Endothelial cell of umbilical vein (primary cell): ENCODE data around the gene GYPC. TPM values are rescaled to one million over a fixed set of nuclear protein-coding genes. Genes with fewer than 3 reads are reported as not detected.

Experiments used
- BruUV-seq: library from RNA; stranded (reverse); fragments of 400-500 nt; replicated peaks from 2 replicates; lab custom pipeline; 2021; lab: Mats Ljungman, UMichigan
- CTCF ChIA-PET: fragments of 300-600, 350-600 bp; sonication (Branson Sonifier 250); formaldehyde crosslinking; loops from one replicate; lab custom pipeline; 2021; ENCODE audit warnings: antibody characterized with exemption, inconsistent platforms; lab: Charles Lee
- POLR2A ChIA-PET: fragments of 300-600, 350-600 bp; sonication (Branson Sonifier 250); formaldehyde crosslinking; loops from one replicate; lab custom pipeline; 2021; ENCODE audit warnings: antibody characterized with exemption, inconsistent platforms; lab: Charles Lee
- DNase-seq: peaks from one replicate; pipeline ENCODE4 v3.0.0-alpha.2; 2011; ENCODE audit warnings: low read depth, low spot score
- FAIRE-seq: peaks from 2 replicates; lab custom pipeline; 2011; peaks lifted over from hg19 to GRCh38; lab: Jason Lieb, UNC
- H2AFZ ChIP-seq: 2 replicates; pipeline ENCODE4 v1.6.0; 2012; ENCODE audit warnings: low read depth, low read length, control low read depth, inconsistent platforms
- H3K27ac ChIP-seq: 2 replicates; pipeline ENCODE4 v1.5.1; 2011; ENCODE audit warnings: low read depth, mild to moderate bottlenecking, control low read depth, low read length, moderate library complexity; ENCODE audit not compliant: insufficient read depth
- H3K27me3 ChIP-seq, 2 experiments: 2 replicates each; pipeline versions ENCODE4 v1.6.0 to v1.6.1; 2011; ENCODE audit warnings: low read length in 2 of 2, mixed read lengths in 1 of 2; ENCODE audit not compliant: control insufficient read depth in 2 of 2, insufficient read depth in 2 of 2
- H3K36me3 ChIP-seq, 2 experiments: 2 replicates in 1 of 2; 3 replicates in 1 of 2; pipeline ENCODE4 v1.5.1; 2011; ENCODE audit warnings: low read length in 2 of 2, mild to moderate bottlenecking in 1 of 2, moderate library complexity in 1 of 2; ENCODE audit not compliant: control insufficient read depth in 2 of 2, insufficient read depth in 2 of 2; ENCODE audit errors: extremely low read depth in 1 of 2
- H3K4me1 ChIP-seq: 3 replicates; pipeline ENCODE4 v1.5.1; 2011; ENCODE audit warnings: mild to moderate bottlenecking, low read length; ENCODE audit not compliant: control insufficient read depth, insufficient read depth; ENCODE audit errors: extremely low read depth
- H3K4me2 ChIP-seq: 2 replicates; pipeline ENCODE4 v1.6.1; 2011; ENCODE audit warnings: low read length, control low read depth, mixed read lengths; ENCODE audit not compliant: insufficient read depth
- H3K4me3 ChIP-seq, 3 experiments: fragments of 200-600 bp in 1 of 3; sonication (generic), shearing (Covaris generic) in 1 of 3; replicated peaks in 1 of 3; 2 replicates each; pipeline ENCODE4 v1.5.1; 2011 to 2016; ENCODE audit warnings: control low read depth in 3 of 3, low read length in 3 of 3, mild to moderate bottlenecking in 2 of 3, inconsistent platforms in 1 of 3, low read depth in 1 of 3, moderate library complexity in 1 of 3; ENCODE audit not compliant: insufficient read depth in 1 of 3
- H3K79me2 ChIP-seq: 2 replicates; pipeline ENCODE4 v1.6.0; 2012; ENCODE audit warnings: low read length, inconsistent platforms; ENCODE audit not compliant: control insufficient read depth, insufficient read depth
- H3K9ac ChIP-seq: replicated peaks from 2 replicates; pipeline ENCODE3; 2011; ENCODE audit warnings: low read length, control low read depth; ENCODE audit not compliant: insufficient read depth; ENCODE audit errors: extremely low read depth
- H3K9me1 ChIP-seq: replicated peaks from 3 replicates; pipeline ENCODE4 v1.6.0; 2011; ENCODE audit warnings: mild to moderate bottlenecking, low read length; ENCODE audit not compliant: control insufficient read depth, insufficient read depth; ENCODE audit errors: extremely low read depth
- H3K9me3 ChIP-seq: replicated peaks from 2 replicates; pipeline ENCODE4 v1.5.1; 2012; ENCODE audit warnings: low read length, inconsistent platforms; ENCODE audit not compliant: control insufficient read depth, insufficient read depth
- H4K20me1 ChIP-seq: replicated peaks from 2 replicates; pipeline ENCODE3; 2011; ENCODE audit warnings: mild to moderate bottlenecking, low read length; ENCODE audit not compliant: control insufficient read depth, insufficient read depth; ENCODE audit errors: extremely low read depth
- CTCF ChIP-seq, 2 donors: IDR thresholded peaks; 1 replicate in 1 of 2; 2 replicates in 1 of 2; pipeline ENCODE4 v1.5.1; 2011; ENCODE audit warnings: low read length in 2 of 2, mild to moderate bottlenecking in 2 of 2, moderate library complexity in 2 of 2, control low read depth in 1 of 2, inconsistent platforms in 1 of 2, low read depth in 1 of 2; ENCODE audit not compliant: insufficient read depth in 1 of 2; ENCODE audit errors: extremely low read depth in 1 of 2
- EZH2 ChIP-seq: IDR thresholded peaks from 2 replicates; pipeline ENCODE4 v1.6.1; 2012; ENCODE audit warnings: borderline replicate concordance, low read depth, mild to moderate bottlenecking, moderate library complexity, low read length, inconsistent platforms; ENCODE audit not compliant: severe bottlenecking
- FOS ChIP-seq: IDR thresholded peaks from 2 replicates; pipeline ENCODE4 v1.6.1; 2011; ENCODE audit warnings: mild to moderate bottlenecking, low read length, moderate library complexity, borderline replicate concordance; ENCODE audit not compliant: insufficient read depth
- GATA2 ChIP-seq: IDR thresholded peaks from 2 replicates; pipeline ENCODE4 v1.7.0; 2011; ENCODE audit warnings: low read depth, mild to moderate bottlenecking, moderate library complexity, mixed read lengths, low read length; ENCODE audit not compliant: insufficient read length, insufficient read depth
- JUN ChIP-seq: IDR thresholded peaks from 2 replicates; pipeline ENCODE4 v1.6.1; 2011; ENCODE audit warnings: borderline replicate concordance, low read depth; ENCODE audit not compliant: insufficient read length, insufficient read depth
- MAX ChIP-seq: IDR thresholded peaks from 2 replicates; pipeline ENCODE4 v1.6.1; 2011; ENCODE audit not compliant: insufficient read depth, insufficient read length
- MYC ChIP-seq: IDR thresholded peaks from one replicate; pipeline ENCODE4 v1.6.1; 2011; ENCODE audit warnings: mild to moderate bottlenecking, low read depth, low read length
- POLR2A ChIP-seq: IDR thresholded peaks from 2 replicates; pipeline ENCODE4 v1.6.1; 2012; ENCODE audit warnings: low read depth, mild to moderate bottlenecking, control low read depth, low read length
- POLR2AphosphoS5 ChIP-seq: IDR thresholded peaks from 2 replicates; pipeline ENCODE4 v1.6.1; 2012; ENCODE audit warnings: low read depth, mild to moderate bottlenecking, control low read depth, low read length, moderate library complexity; ENCODE audit not compliant: insufficient read depth
- dilution Hi-C: fragments of 300-500 bp; cut with MboI; formaldehyde crosslinking; loops from one replicate; pipeline ENCODE4 v1.15.0; 2019; ENCODE audit warnings: low sequenced_read_pairs; ENCODE audit not compliant: extremely low pct_ligation_motif_present
- intact Hi-C: fragments of 100-400 bp; cut with micrococcal nuclease; formaldehyde crosslinking; loops from one replicate; pipeline ENCODE4 v1.10.0; 2022
- polyA plus RNA-seq, 4 experiments: library from polyadenylated mRNA; depleted of rRNA in 3 of 4; stranded (reverse) in 3 of 4; unstranded in 1 of 4; fragments of >200 nt; gene quantifications; 2 replicates each; pipeline versions ENCODE4 v1.2.1 to v1.2.3, GENCODE V29; 2011 to 2012; ENCODE audit warnings: missing spikeins in 1 of 4
- total RNA-seq: library from RNA; stranded (reverse); gene quantifications from 2 replicates; pipeline ENCODE4 v1.2.3, GENCODE V29; 2021

Gene GYPC
- total and polyA plus RNA-seq, 2 donors (not counting 3 experiments of a cell fraction or from before 2014, with no cell fraction given), result 3.5 to 13.3 TPM

- Histone ChIP-seq H3K9ac (no peak overlapping the region), H3K27ac (no peak overlapping the region), H3K36me3 (no peaks in the 10 kb centered on the region), H3K4me3 (no peak overlapping the region), H3K79me2 (no peaks in the 10 kb centered on the region), H3K27me3 (no peaks in the 10 kb centered on the region), H3K4me2 (no peak overlapping the region), H2AFZ (no peak overlapping the region), H3K4me1 (no peaks in the 10 kb centered on the region), H4K20me1 (no peaks in the 10 kb centered on the region), H3K9me3 (no peaks in the 10 kb centered on the region), H3K9me1 (no peaks in the 10 kb centered on the region)
- POLR2A ChIA-PET, result no interaction called here
- BruUV-seq, result no TSS peak
- CTCF ChIA-PET, result no interaction called here
- intact Hi-C loops (no loop called here), dilution Hi-C loops (no loop called here)
- DNase-seq (no peak), FAIRE-seq (no peak)
- no peak for TF ChIP-seq GATA2
- no peak for TF ChIP-seq POLR2A
- no peak for TF ChIP-seq JUN
Observed at GRCh38 chr2:126643431-126643830, 12.5 kb upstream of the GYPC start.

- no peaks in the 10 kb centered on the region for H3K36me3 ChIP-seq
- intact Hi-C loops, result no loop called here
- DNase-seq, result no peak
- H3K9me3 ChIP-seq, result no peaks in the 10 kb centered on the region
- no peaks in the 10 kb centered on the region for H3K9me1 ChIP-seq
- TF ChIP-seq EZH2, result no peak
- no peak for TF ChIP-seq POLR2AphosphoS5
- no peak for TF ChIP-seq CTCF (IDR thresholded peaks at IDR 0.05; ENCODE audit: extremely low read depth in 1 of 2, insufficient read depth in 1 of 2, low read depth in 1 of 2, low read length in 2 of 2)
- no peak for TF ChIP-seq MAX
- no peak for TF ChIP-seq GATA2
- no peak for TF ChIP-seq FOS
- no peak for TF ChIP-seq MYC
- no peak for TF ChIP-seq JUN
- TF ChIP-seq POLR2A, result no peak
- BruUV-seq, result no TSS peak
- no peak overlapping the region for H3K4me2 ChIP-seq
- no peak overlapping the region for H3K27ac ChIP-seq
- dilution Hi-C loops, result no loop called here
- FAIRE-seq, result no peak
- H3K9ac ChIP-seq, result no peak overlapping the region
- no peaks in the 10 kb centered on the region for H4K20me1 ChIP-seq
- H3K4me3 ChIP-seq, result no peak overlapping the region
- no peak overlapping the region for H2AFZ ChIP-seq
- H3K4me1 ChIP-seq, result no peaks in the 10 kb centered on the region
- CTCF ChIA-PET, result no interaction called here
- no peaks in the 10 kb centered on the region for H3K27me3 ChIP-seq
- POLR2A ChIA-PET, result no interaction called here
- no peaks in the 10 kb centered on the region for H3K79me2 ChIP-seq
Observed at GRCh38 chr2:126643972-126644371, 12.0 kb upstream of the GYPC start.
